K562 treated with DMSO at 1 percent for 4 hours (cell line): ENCODE results near the gene RPL34. TPM values are rescaled to one million over a fixed set of nuclear protein-coding genes. Genes with fewer than 3 reads are reported as not detected.

Experiments used
- total RNA-seq: library from RNA; unstranded; fragments of 300-600 nt; gene quantifications from 2 replicates; pipeline ENCODE4 v1.2.3, GENCODE V29; 2022; ENCODE audit not compliant: insufficient read depth

RPL34 gene
- total RNA-seq: 4,301 and 4,659 TPM in 2 replicates

GRCh38 chr4:108620101-108620932 is at the start of gene RPL34:
Gene RPL34 (plus strand): TSS chr4:108620576. CDS start chr4:108621960, 1,384 bp downstream.

GRCh38 chr4:108650212-108651013 is 30.0 kb downstream of the RPL34 start, which contains the start of gene OSTC:
Gene OSTC (plus strand): TSS chr4:108650599. CDS start chr4:108650656, 57 bp downstream.

Other genes with a start within 250 kb of the RPL34 start
- gene OSTC, start 30.0 kb downstream of the RPL34 start, total RNA-seq: 168 and 175 TPM in 2 replicates
- not detected in 2 replicates for gene ETNPPL, start 142.5 kb downstream of the RPL34 start, total RNA-seq